Measurements from ENCODE around the gene ESR1.
A peak's percentile ranks its signal among the peaks of the same experiment; 100 is the strongest.
"Not testable (repeated sequence)": the region's sequence is repeated elsewhere in the genome, so short reads cannot be mapped to it uniquely, and the experiment has no call there.

Gene ESR1

DNA sequence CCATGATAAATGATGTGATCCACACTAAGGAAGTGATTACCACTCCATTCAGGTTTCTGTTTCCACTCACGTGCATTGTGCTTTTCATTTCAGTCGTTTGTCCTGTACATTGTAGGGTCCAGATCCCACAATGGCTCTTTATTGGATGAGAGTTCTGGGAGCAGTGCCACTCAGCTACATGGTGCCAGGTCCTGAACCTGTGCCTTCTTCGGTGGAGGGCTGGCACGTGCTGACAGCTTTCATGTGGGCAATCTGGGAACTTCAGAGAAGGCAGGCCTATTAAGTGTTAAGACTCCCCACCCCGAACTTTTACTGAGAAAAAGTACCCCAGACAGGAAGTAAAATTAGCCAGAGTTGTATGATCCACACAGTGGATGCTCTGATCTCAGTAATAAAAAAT lies 255.0 kb downstream of the ESR1 start:
- DNase-seq: no peak

DNA sequence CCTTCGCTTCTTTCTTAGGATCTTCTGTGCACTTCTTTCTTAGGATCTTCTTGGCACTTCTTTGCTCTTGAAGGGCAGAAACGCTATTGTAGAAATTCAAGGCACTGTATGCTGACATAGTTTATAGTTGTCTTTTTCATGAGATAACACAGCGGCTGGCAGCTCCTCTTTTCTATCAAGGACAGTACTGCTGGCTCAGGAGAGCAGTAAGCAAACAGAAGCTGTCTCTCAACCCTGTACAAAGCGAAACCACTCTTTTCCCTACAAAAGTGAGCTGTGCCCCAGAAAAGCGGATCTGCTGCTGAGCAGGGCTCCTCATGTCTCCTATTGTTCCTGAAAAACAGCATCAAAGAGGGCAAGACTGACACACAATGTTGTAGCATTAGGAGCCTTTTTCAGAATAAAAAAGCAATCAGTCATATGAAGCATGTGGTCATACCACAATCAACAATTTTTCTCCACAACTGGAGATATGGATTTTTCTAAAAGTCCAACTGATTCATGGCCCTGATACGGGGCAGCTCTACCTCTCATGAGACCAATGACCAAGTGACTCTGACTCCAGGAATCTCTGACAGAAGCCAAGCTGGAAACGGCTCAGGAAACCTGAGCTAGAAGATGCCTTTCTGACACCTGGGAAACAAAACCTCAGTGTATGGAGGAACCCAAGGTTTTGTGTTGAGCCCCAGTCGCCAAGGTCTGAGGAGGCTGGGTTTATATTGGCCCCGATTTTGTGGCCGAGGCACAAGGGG lies 255.9 kb downstream of the ESR1 start:
- no peak for DNase-seq

DNA sequence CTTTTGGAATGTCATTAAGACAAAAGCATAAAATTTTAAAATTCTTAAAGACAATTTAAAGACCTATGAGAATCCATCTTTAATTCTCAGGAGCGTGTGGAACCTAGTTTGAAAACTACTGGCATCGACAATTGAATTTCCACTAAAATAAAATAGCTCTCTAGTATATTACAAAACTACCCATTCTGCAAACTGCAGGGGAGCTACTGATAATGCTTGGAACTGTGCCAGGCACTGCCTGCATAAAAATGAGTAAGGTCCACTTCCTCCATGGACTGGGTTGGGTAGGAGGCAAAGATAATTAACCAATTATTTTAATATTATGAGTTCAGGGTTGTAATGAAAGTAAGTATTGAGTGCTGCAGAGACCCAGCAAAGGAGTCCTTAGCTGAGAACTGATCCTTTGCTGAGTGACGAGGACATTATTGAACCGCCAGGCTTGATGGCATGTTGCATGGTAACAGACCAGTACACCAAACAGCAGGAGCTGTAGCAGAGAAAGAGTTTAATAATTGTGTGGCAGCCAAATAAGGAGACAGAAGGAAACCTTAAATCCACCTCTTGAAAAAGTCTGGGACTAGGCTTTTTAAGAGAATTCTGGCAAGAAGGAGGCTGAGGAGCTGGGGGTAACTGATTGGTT lies 261.3 kb downstream of the ESR1 start:
- no peak for DNase-seq

DNA sequence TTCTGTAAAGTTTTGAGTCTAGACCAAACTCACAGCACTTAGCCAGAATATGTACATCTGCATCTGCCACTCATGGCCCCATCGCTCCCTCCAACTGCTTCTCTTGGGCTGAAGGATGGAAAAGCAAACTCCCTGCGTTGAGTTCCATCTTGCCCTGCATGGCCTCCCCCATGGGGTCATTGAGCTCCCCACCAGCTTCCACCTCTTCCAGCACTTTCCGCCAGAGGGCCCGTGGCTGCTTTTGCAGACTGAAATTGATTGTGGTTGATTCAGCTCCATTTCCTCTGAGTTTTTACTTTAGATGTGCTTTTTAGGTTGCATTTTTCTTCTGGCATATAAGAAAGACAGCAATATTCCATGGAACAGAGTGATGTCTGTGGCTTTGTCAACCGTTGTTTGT lies 263.1 kb downstream of the ESR1 start:
- DNase-seq: no peak

DNA sequence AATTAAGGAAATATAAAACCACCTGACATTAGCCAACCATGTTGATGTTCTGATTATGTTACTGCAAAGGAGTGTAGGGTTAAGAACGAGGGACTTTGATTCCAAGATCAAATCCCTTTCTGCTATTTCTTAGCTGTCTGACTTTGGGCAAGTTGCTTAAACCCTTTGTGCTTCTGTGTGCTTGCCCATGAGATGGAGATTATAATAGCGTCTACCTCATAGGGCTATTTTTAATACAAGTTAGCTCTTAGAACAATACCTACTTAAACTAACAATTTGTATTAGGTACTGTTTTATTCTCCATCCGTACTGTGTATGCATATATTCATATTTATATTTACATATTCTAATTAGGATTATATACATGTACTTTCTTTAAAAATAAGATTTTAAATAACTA lies 263.8 kb downstream of the ESR1 start:
- DNase-seq: no peak

- no peak for DNase-seq
These were observed 264.4 kb downstream of the ESR1 start for GRCh38 chr6:152071843-152072242.

DNA sequence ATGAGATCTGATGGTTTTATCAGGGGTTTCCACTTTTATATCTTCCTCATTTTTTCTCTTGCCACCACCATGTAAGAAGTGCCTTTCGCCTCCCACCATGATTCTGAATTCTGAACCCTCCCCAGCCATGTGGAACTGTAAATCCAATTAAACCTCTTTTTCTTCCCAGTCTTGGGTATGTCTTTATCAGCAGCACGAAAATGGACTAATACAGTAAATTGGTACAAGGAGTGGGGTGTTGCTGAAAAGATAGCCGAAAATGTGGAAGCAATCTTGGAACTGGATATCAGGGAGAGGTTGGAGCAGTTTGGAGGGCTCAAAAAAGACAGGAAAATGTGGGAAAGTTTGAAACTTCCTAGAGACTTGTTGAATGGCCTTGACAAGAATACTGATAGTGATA lies 268.8 kb downstream of the ESR1 start:
- not testable (repeated sequence) for DNase-seq

DNA sequence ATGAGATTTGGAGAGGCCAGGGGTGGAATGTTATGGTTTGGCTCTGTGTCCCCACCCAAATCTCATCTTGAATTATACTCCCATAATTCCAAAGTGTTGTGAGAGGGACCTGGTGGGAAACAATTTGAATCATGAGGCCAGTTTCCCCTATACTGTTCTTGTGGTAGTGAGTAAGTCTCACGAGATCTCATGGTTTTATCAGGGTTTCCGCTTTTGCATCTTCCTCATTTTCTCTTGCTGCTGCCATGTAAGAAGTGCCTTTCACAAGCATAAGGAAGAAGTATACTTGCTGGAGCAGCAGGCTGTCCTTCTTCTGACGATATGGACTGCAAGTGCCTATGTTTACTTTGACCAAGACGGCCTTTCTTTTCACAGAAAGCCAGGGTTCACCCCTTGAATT lies 270.5 kb downstream of the ESR1 start:
- DNase-seq: no peak

DNA sequence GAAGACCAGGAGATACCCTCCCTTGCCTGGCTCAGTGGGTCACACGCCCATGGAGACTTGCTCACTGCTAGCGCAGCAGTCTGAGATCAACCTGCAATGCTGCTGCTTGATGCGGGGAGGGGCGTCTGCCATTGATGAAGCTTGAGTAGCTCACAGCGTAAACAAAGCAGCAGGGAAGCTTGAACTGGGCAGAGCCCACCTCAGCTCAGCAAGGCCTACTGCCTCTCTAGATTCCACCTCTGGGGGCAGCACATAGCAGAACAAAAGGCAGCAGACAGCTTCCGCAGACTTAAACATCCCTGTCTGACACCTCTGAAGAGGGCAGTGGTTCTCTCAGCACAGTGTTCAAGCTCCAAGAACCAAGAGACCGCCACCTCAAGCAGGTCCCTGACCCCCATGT lies 271.3 kb downstream of the ESR1 start:
- no peak for DNase-seq

DNA sequence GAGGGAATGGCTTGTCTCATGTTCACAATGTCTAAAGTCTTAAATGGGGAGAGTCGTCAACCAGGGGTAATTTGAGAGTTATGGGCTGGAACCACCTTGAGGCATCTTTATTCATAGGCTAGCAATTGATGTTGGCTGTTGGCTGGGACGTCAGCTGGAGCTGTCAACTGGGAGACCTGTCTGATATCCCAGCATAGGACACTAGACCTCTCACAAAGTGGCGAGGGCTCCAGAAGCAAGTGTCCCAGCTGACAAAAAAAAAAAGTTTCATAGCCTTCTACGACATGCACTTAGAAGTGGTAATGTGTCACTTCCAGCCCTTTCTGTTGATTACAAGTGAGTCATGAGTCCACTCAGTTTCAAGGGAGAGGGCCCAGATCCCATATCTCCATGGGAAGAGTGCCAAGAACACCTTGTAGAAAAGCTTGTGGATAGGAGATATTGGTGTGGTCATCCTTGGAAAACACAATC lies 278.0 kb downstream of the ESR1 start:
- DNase-seq: no peak

- DNase-seq: no peak
These were observed 278.9 kb downstream of the ESR1 start for GRCh38 chr6:152086223-152086873.

DNA sequence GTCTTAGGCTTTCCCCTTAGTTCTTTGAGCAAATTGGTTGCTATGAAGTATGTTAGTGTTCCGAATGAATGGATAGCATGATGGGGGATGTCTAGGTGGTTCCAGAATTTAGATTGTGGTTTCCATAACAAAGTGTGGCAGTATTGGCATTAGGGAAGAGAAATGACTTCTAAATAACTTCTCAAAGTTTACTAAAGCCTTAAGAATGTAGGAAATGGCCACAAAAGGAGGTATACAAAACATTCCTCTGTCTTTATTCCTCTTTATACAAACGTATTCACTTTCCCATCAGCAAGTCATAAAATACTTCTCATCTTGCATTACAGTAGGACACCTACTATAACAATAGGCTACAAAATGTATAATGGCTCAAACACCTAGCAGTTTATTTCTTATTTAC lies 279.6 kb downstream of the ESR1 start:
- no peak for DNase-seq

DNA sequence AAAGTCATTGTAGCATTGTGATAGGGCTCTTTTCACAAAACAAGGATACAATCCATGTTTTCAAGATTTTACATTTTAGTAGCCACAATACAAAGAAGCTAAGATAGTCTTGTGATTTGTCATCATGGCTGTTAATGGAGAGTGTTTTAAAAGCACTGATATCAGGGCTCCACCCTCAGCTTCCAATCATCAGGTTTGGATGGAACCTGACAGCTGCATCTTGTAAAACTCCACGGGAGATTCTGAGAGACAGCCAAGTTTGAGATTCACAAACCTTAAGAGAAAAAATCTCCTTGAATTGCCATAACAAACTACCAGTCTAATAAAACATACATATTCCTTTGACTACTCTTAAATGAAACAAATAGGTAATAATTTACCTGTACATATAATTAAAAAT lies 280.2 kb downstream of the ESR1 start:
- DNase-seq: no peak

GRCh38 chr6:152089992-152090391 lies 282.5 kb downstream of the ESR1 start:
- no peak for DNase-seq

GRCh38 chr6:152091201-152091600 lies 283.7 kb downstream of the ESR1 start:
- no peak for DNase-seq

DNA sequence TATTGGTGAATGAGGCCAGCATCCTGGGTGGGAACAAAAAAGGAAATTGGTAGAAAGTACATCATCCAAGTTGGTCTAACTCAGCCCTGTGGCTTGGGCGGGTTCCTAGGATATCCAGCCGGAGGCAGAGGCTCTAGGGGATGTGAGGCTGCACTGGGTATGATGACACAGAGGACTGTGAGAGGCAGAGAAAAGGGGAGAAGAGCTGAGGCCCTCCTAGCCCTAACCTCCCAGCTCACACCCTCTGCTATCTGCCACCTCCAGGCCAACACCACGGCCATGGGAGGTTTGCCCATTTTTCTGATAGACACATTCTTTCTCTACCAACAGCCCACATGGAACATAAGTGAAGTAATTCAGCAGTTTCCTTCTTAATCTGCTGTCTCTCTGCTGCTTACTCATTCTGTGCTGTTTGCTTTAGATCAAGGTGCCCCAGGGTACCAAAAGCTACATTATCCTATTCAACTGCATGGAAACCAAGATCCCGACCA lies 284.4 kb downstream of the ESR1 start:
- no peak for DNase-seq

DNA sequence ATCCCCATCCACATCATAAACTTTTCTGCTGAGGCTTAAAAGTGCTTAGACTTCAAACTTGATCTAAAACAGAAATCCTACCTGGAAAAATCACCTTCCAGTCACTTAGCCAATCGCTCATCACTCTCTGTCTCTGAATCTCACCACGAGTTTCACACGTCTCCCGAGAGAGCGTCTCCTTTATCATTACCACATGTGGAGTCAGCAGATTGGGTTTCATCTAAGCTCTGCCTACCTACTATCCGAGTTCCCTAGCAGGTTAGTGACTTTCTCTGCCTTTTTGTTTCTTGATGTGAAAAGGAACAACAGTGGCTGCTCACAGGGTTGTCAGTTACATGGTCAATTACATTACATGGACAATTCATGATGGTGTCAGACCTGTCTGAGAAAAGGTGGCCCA lies 286.2 kb downstream of the ESR1 start:
- DNase-seq: no peak

- DNase-seq: no peak
These were observed 286.8 kb downstream of the ESR1 start for GRCh38 chr6:152094276-152094675.

- no peak for DNase-seq
These were observed 287.6 kb downstream of the ESR1 start for GRCh38 chr6:152094992-152095592.

DNA sequence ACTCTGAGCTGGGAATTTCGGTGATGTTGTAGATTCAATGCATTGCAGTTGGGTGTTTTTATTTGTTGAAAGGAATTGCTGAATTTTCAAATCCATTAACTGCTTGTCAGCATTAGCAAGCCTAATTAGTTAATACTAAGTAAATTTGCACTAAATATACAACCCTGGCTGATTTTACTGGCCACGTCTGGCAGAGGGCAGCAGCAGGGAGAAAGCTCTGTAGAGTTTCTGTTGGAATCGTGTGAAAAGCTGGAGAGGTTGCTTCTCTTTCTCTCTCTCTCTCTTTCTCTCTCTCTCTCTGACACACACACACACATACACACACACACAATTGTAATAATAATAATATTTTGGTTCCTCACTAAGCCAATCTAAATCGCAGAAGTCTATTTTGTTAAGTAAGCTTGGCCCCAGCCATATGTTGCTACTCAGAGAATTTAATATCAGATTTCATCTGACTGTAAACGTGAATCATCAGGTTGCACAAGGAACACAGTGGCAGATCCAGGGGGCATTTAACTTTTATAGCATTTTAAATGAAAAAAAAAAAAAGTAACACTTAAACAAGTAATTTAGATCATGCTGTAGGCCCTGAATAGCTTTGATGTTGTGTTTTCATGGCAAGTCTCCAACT lies 289.5 kb downstream of the ESR1 start:
- peak; percentile 46 for DNase-seq

DNA sequence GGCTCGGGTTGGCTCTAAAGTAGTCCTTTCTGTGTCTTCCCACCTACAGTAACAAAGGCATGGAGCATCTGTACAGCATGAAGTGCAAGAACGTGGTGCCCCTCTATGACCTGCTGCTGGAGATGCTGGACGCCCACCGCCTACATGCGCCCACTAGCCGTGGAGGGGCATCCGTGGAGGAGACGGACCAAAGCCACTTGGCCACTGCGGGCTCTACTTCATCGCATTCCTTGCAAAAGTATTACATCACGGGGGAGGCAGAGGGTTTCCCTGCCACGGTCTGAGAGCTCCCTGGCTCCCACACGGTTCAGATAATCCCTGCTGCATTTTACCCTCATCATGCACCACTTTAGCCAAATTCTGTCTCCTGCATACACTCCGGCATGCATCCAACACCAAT lies 291.2 kb downstream of the ESR1 start:
- DNase-seq: no peak

DNA sequence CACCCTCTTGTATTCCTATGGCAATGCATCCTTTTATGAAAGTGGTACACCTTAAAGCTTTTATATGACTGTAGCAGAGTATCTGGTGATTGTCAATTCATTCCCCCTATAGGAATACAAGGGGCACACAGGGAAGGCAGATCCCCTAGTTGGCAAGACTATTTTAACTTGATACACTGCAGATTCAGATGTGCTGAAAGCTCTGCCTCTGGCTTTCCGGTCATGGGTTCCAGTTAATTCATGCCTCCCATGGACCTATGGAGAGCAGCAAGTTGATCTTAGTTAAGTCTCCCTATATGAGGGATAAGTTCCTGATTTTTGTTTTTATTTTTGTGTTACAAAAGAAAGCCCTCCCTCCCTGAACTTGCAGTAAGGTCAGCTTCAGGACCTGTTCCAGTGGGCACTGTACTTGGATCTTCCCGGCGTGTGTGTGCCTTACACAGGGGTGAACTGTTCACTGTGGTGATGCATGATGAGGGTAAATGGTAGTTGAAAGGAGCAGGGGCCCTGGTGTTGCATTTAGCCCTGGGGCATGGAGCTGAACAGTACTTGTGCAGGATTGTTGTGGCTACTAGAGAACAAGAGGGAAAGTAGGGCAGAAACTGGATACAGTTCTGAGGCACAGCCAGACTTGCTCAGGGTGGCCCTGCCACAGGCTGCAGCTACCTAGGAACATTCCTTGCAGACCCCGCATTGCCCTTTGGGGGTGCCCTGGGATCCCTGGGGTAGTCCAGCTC lies 292.1 kb downstream of the ESR1 start:
- no peak for DNase-seq

Measured in DMS 273 treated with DMSO at 0.1 percent for 48 hours (cell line).